Measurements from ENCODE around the gene KDM5B.
A peak's percentile ranks its signal among the peaks of the same experiment; 100 is the strongest.

KDM5B gene

DNA sequence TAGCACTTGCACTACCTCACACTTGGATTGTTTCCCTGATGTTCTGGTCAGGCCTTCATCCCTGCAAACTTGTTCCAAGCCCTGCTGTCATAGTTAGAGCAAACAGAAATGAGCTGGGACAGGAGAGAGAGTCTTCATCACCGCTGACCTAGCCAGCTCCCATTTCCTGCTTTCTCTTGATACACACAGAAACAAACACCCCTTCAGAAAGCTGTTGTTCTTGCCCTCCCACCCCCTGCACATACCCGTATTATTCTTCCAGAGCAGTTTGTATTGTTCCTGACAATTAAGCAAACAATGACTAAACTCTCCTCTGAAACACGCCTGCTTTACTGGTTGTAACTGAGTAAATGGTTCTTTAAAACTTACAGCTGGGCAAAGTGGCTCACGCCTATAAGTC lies 95.1 kb downstream of the KDM5B start (continued):
- TF ChIP-seq, protein P1, sequence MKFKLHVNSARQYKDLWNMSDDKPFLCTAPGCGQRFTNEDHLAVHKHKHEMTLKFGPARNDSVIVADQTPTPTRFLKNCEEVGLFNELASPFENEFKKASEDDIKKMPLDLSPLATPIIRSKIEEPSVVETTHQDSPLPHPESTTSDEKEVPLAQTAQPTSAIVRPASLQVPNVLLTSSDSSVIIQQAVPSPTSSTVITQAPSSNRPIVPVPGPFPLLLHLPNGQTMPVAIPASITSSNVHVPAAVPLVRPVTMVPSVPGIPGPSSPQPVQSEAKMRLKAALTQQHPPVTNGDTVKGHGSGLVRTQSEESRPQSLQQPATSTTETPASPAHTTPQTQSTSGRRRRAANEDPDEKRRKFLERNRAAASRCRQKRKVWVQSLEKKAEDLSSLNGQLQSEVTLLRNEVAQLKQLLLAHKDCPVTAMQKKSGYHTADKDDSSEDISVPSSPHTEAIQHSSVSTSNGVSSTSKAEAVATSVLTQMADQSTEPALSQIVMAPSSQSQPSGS (tag by site-specific recombination; IDR thresholded peaks at IDR 0.05; ENCODE audit: low read depth), result no peak
- peak; percentile 65; the same call in 1 of the 2 replicates for TF ChIP-seq ZNF600 (tag by site-specific recombination; IDR thresholded peaks at IDR 0.05)

DNA sequence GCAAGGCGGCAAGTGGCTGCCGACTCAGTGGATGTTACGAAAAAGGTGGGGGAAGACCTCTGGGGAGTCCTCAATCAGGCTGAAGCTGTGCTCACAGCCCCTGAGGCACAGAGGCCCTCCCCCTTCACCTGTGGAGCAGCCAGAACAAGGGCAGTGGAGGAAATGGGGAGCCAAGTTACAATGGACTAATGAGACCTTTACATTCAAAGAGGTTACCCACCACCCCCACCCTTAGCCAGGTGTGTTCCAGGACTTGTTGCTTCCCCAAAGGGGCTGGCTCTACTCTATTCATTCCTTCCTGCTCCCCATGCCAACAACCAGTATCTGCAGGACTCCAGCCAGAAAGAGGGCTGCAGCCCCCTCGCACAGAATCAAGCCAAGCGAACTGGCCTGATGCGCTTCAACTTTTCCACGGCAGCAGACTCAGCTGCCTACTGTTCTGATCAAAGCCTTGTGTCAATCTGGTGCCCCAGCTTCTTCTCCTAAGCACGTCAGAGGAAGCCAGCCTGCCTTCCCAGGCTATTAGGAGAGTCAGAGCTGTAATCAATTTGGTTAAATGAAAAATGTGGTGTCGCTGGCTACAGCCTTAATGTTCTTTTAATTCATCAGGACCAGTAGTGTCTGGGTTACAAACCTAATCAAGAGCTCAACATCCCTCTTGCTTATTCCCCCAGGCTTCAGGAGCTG lies 96.1 kb downstream of the KDM5B start:
- Histone ChIP-seq H3K9me3 (ENCODE audit: control insufficient read depth, insufficient read depth, low read depth, low read length) (no peaks in the 10 kb centered on the region), H3K4me3 (ENCODE audit: low read depth, low read length) (no peak overlapping the region), H3K27ac (ENCODE audit: extremely low read depth, low read depth, low read length) (no peak overlapping the region), H3K4me1 (ENCODE audit: control insufficient read depth, insufficient read depth, low read length) (no peaks in the 10 kb centered on the region; the same call in 1 of the 2 replicates), H3K36me3 (ENCODE audit: control insufficient read depth in 2 of 2, insufficient read depth in 1 of 2, low read length in 2 of 2) (no peaks in the 10 kb centered on the region)
- ChIA-PET POLR2A (no interaction called here), CTCF (interaction anchor here (0.6 to 1.2 kb wide), 3 partner anchors 51 to 396 kb away, joined by 3 to 4 read pairs (median 4); no protein-coding TSS in a partner anchor)
- TF ChIP-seq BCL11A (tag by site-specific recombination; IDR thresholded peaks at IDR 0.05; ENCODE audit: low read depth) (no peak), SCRT1 (tag by site-specific recombination; IDR thresholded peaks at IDR 0.05; ENCODE audit: borderline replicate concordance) (peak; percentile 35; the same call in 1 of the 2 replicates), SCRT2 (tag by site-specific recombination; IDR thresholded peaks at IDR 0.05) (peak; percentile 83), ZNF792 (tag by site-specific recombination; IDR thresholded peaks at IDR 0.05) (no peak)

DNA sequence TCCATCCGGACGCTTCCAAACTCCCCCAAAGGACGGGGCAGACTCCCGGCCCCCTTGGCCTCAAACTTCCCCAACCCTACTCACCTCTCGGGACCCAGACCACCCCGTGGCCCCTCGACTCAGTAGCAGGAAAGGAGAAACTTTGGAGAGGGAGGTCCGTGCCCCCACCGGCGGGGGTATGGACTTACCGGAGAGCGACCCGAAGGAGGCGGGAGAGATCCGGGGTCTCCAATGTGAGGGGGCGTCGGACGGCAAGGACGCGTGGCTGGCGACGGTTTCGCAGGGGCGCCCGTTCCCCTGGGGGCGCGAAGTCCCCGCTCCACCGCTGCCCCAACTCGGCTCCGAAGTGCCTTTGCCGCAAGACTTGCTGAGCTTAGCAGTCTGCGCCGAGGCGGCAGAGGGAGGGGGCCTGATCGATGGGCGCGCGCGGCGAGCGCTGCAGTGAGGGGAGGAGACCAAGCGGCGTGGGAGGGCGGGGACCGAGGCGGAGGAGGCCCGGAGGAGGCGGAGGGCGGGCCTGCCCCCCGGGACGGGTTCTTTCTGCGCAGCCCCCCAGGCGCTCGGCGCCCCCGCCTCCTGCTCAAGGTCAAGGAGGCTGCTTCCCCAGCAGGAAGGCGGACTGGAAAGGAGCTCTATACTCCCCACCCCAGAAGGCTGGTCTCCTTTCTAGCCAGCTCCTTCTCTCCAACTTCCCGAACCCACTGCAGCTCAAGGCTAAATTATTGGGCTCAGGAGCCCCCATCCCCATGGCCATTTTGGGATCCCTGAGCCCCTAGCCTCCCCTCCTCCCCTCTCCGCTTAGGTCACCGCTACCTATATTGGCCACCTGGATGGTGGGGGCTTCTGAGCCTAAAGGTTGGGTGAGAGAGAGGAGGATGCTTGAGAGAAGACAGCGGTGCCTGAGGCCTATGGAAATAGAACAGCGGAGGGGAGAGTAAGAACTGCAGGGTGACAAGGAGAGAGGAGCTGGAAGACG lies 97.9 kb downstream of the KDM5B start, which contains the start of gene SYT2:
SYT2 (minus strand) TSS at position 385 of the 976 bp plus-strand sequence. CDS start 104,682 bp downstream, outside the sequence.
- POLR2A ChIA-PET, result interaction anchor here (0.8 kb wide), 1 partner anchor 9 kb away, joined by 3 read pairs; no protein-coding TSS in a partner anchor
- TF ChIP-seq ZFHX2 (tag by site-specific recombination; conservative IDR thresholded peaks at IDR 0.05) (peak; percentile 98), ZNF76 (tag by site-specific recombination; IDR thresholded peaks at IDR 0.05; ENCODE audit: borderline replicate concordance, low read depth) (0 out of 2 replicates have a peak, but pooled peaks have one; percentile 18), SP2 (tag by site-specific recombination; IDR thresholded peaks at IDR 0.05) (peak; percentile 77), ZNF600 (tag by site-specific recombination; IDR thresholded peaks at IDR 0.05) (peak; percentile 72), ZBTB7A (tag by site-specific recombination; IDR thresholded peaks at IDR 0.05; ENCODE audit: low read depth) (0 out of 2 replicates have a peak, but pooled peaks have one; percentile 14), ZNF561 (tag by site-specific recombination; IDR thresholded peaks at IDR 0.05; ENCODE audit: borderline replicate concordance) (peak; percentile 30; the same call in 1 of the 2 replicates), ZXDB (tag by site-specific recombination; IDR thresholded peaks at IDR 0.05) (peak; percentile 56; the same call in 1 of the 2 replicates), ZNF155 (tag by site-specific recombination; IDR thresholded peaks at IDR 0.05) (no peak), SP3 (tag by site-specific recombination; IDR thresholded peaks at IDR 0.05) (peak; percentile 88), ZEB2 (tag by site-specific recombination; IDR thresholded peaks at IDR 0.05) (peak; percentile 43; the same call in 1 of the 2 replicates)
- TF ChIP-seq, protein P2, sequence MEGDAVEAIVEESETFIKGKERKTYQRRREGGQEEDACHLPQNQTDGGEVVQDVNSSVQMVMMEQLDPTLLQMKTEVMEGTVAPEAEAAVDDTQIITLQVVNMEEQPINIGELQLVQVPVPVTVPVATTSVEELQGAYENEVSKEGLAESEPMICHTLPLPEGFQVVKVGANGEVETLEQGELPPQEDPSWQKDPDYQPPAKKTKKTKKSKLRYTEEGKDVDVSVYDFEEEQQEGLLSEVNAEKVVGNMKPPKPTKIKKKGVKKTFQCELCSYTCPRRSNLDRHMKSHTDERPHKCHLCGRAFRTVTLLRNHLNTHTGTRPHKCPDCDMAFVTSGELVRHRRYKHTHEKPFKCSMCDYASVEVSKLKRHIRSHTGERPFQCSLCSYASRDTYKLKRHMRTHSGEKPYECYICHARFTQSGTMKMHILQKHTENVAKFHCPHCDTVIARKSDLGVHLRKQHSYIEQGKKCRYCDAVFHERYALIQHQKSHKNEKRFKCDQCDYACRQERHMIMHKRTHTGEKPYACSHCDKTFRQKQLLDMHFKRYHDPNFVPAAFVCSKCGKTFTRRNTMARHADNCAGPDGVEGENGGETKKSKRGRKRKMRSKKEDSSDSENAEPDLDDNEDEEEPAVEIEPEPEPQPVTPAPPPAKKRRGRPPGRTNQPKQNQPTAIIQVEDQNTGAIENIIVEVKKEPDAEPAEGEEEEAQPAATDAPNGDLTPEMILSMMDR (tag by site-specific recombination; IDR thresholded peaks at IDR 0.05), result 0 out of 2 replicates have a peak, but pooled peaks have one; percentile 23
- TF ChIP-seq, protein P3, sequence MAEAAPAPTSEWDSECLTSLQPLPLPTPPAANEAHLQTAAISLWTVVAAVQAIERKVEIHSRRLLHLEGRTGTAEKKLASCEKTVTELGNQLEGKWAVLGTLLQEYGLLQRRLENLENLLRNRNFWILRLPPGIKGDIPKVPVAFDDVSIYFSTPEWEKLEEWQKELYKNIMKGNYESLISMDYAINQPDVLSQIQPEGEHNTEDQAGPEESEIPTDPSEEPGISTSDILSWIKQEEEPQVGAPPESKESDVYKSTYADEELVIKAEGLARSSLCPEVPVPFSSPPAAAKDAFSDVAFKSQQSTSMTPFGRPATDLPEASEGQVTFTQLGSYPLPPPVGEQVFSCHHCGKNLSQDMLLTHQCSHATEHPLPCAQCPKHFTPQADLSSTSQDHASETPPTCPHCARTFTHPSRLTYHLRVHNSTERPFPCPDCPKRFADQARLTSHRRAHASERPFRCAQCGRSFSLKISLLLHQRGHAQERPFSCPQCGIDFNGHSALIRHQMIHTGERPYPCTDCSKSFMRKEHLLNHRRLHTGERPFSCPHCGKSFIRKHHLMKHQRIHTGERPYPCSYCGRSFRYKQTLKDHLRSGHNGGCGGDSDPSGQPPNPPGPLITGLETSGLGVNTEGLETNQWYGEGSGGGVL (tag by site-specific recombination; IDR thresholded peaks at IDR 0.05), result peak; percentile 73; the same call in 1 of the 2 replicates
- TF ChIP-seq, protein P4, sequence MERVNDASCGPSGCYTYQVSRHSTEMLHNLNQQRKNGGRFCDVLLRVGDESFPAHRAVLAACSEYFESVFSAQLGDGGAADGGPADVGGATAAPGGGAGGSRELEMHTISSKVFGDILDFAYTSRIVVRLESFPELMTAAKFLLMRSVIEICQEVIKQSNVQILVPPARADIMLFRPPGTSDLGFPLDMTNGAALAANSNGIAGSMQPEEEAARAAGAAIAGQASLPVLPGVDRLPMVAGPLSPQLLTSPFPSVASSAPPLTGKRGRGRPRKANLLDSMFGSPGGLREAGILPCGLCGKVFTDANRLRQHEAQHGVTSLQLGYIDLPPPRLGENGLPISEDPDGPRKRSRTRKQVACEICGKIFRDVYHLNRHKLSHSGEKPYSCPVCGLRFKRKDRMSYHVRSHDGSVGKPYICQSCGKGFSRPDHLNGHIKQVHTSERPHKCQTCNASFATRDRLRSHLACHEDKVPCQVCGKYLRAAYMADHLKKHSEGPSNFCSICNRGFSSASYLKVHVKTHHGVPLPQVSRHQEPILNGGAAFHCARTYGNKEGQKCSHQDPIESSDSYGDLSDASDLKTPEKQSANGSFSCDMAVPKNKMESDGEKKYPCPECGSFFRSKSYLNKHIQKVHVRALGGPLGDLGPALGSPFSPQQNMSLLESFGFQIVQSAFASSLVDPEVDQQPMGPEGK (tag by site-specific recombination; IDR thresholded peaks at IDR 0.05), result peak; percentile 82
- TF ChIP-seq, protein P5, sequence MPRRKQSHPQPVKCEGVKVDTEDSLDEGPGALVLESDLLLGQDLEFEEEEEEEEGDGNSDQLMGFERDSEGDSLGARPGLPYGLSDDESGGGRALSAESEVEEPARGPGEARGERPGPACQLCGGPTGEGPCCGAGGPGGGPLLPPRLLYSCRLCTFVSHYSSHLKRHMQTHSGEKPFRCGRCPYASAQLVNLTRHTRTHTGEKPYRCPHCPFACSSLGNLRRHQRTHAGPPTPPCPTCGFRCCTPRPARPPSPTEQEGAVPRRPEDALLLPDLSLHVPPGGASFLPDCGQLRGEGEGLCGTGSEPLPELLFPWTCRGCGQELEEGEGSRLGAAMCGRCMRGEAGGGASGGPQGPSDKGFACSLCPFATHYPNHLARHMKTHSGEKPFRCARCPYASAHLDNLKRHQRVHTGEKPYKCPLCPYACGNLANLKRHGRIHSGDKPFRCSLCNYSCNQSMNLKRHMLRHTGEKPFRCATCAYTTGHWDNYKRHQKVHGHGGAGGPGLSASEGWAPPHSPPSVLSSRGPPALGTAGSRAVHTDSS (tag by site-specific recombination; IDR thresholded peaks at IDR 0.05), result no peak

More for the DNA sequence above, 97.9 kb downstream of the KDM5B start, which contains the start of gene SYT2:
- Histone ChIP-seq H3K27ac (ENCODE audit: extremely low read depth, low read depth, low read length) (no peak within 1 kb of the TSS; the same call in 1 of the 2 replicates), H3K36me3 (ENCODE audit: control insufficient read depth in 2 of 2, insufficient read depth in 1 of 2, low read length in 2 of 2) (no peaks in the 10 kb centered on the region), H3K4me3 (ENCODE audit: low read depth, low read length) (peak within 1 kb of the TSS; percentile 34), H3K4me1 (ENCODE audit: control insufficient read depth, insufficient read depth, low read length) (no peaks in the 10 kb centered on the region; the same call in 1 of the 2 replicates), H3K9me3 (ENCODE audit: control insufficient read depth, insufficient read depth, low read depth, low read length) (no peaks in the 10 kb centered on the region)
- CTCF ChIA-PET, result interaction anchor here (0.6 to 1.5 kb wide), 5 partner anchors 9 to 531 kb away, joined by 3 to 6 read pairs (median 3); no protein-coding TSS in a partner anchor

Measured in HEK293 (cell line).